Measurements from ENCODE around the gene C12orf43. TPM values are rescaled to one million over a fixed set of nuclear protein-coding genes. Genes with fewer than 3 reads are reported as not detected.

Gene C12orf43
- total and polyA plus RNA-seq, 2 of the 4 experiments (the other 2 are of a cell fraction), result 12.5 to 13.5 TPM

DNA sequence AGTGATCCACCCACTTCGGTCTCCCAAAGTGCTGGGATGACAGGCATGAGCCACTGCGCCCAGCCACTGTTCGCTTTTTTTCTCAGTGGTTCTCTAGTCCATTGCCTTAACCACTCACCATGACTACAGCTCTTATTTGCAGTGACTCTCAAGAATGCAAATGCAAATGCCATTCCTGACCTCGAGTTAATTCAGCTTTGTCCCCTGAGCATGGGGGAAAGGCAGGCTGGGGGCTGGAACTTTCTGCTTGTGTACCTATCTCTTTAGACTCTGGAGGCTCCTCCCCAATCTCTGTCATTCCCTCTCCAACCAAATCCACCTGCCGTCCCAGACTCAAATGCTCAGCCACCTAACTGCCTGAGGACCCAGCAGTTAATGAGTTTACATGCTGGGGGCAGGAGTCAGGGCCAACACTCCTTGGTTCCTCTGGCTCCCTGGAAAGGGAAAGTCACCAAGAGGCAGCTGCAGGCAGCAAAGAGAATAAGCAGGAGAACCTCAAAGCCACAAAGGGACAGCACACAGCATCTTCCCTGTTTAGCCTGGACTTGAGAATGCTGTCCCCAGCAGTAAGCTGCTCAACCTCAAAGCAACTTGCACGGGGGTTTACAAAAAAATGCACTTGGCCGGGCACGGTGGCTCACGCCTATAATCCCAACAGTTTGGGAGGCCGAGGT, 43.3 kb downstream of the C12orf43 start:
- Histone ChIP-seq H3K4me3 (ENCODE audit: insufficient read depth, low read depth, low read length) (no peak overlapping the region), H2AK9ac (replicated peaks; ENCODE audit: low read depth, low read length, poor library complexity) (no peak overlapping the region), H3K36me3 (ENCODE audit: control insufficient read depth, insufficient read depth, low read length) (no peaks in the 10 kb centered on the region), H2AK5ac (ENCODE audit: low read depth, low read length) (no peak overlapping the region), H3K79me1 (ENCODE audit: low read depth in 1 of 2, low read length in 2 of 2) (no peaks in the 10 kb centered on the region), H4K8ac (ENCODE audit: low read depth in 2 of 2, low read length in 2 of 2) (no peak overlapping the region), H3K56ac (ENCODE audit: extremely low read depth, insufficient read depth, low read length) (no peak overlapping the region), H3K27me3 (ENCODE audit: control insufficient read depth, insufficient read depth, low read length) (peaks cover 11% of the 10 kb centered on the region; the same call in 1 of the 2 replicates), H3K4me1 (ENCODE audit: control insufficient read depth, insufficient read depth, low read length) (no peaks in the 10 kb centered on the region), H4K91ac (ENCODE audit: insufficient read depth, low read depth, low read length) (no peak overlapping the region), H3K9me1 (ENCODE audit: insufficient read depth, low read length) (no peaks in the 10 kb centered on the region), H3K14ac (replicated peaks; ENCODE audit: low read depth, low read length) (no peak overlapping the region), H3K27ac (ENCODE audit: insufficient read depth, low read length) (no peak overlapping the region), H2BK15ac (ENCODE audit: low read depth, low read length) (no peak overlapping the region), H4K20me1 (ENCODE audit: insufficient read depth, low read length) (no peaks in the 10 kb centered on the region), H2BK5ac (ENCODE audit: low read depth, low read length, poor library complexity, severe bottlenecking) (no peak overlapping the region), H3K4me2 (ENCODE audit: low read depth, low read length) (no peak overlapping the region), H3K9ac (ENCODE audit: low read depth, low read length) (no peak overlapping the region), H3K23ac (ENCODE audit: low read depth, low read length) (no peak overlapping the region), H4K5ac (ENCODE audit: low read depth, low read length) (no peak overlapping the region), H2AFZ (replicated peaks; ENCODE audit: low read length, poor library complexity) (no peak overlapping the region), H3K18ac (ENCODE audit: low read depth, low read length) (no peak overlapping the region), H3K4ac (ENCODE audit: low read depth, low read length) (no peak overlapping the region), H2BK120ac (ENCODE audit: low read depth, low read length) (no peak overlapping the region), H2BK20ac (ENCODE audit: low read depth, low read length) (no peak overlapping the region), H3K9me3 (ENCODE audit: control insufficient read depth, insufficient read depth, low read length) (no peaks in the 10 kb centered on the region)
- in situ Hi-C loops (cut with MboI; ENCODE audit: low sequenced_read_pairs), result loop anchor here (5.0 kb wide), 1 partner anchor 391 kb away; the partner anchor contains the start of gene POP5
- no peak for ATAC-seq (ENCODE audit: low read depth)
- no CpG with 5 or more reads among the region's 10 CpGs for WGBS, 2 experiments (ENCODE audit: extremely low coverage in 2 of 2, insufficient read length in 1 of 2)
- ChIA-PET CTCF (interaction anchor here (0.9 to 1.6 kb wide), 3 partner anchors 227 to 390 kb away, joined by 5 to 8 read pairs (median 7); no protein-coding TSS in a partner anchor), POLR2A (ENCODE audit: unreplicated experiment) (interaction anchor here (0.6 kb wide), 1 partner anchor 33 kb away, joined by 3 read pairs; no protein-coding TSS in a partner anchor)
- dilution Hi-C loops (cut with HindIII; ENCODE audit: low sequenced_read_pairs, unreplicated experiment), result no loop called here
- DNase-seq, result no peak
- no TSS peak for BruUV-seq (replicated peaks)
- intact Hi-C loops (cut with micrococcal nuclease), result loop anchor here (5.0 kb wide), 1 partner anchor 261 kb away; the partner anchor contains the start of gene UNC119B
- TF ChIP-seq CHD1 (IDR thresholded peaks at IDR 0.05; ENCODE audit: low read depth, low read length) (no peak), ELK1 (IDR thresholded peaks at IDR 0.05; ENCODE audit: borderline replicate concordance, low read depth, low read length) (no peak), RCOR1 (IDR thresholded peaks at IDR 0.05; ENCODE audit: insufficient replicate concordance, low read length) (no peak), RAD21 (IDR thresholded peaks at IDR 0.05; ENCODE audit: low read length) (no peak), NFE2L2 (IDR thresholded peaks at IDR 0.05; ENCODE audit: low read depth, low read length) (no peak), FOS (IDR thresholded peaks at IDR 0.05; ENCODE audit: low read depth, low read length) (no peak), POLR2A (IDR thresholded peaks at IDR 0.05; ENCODE audit: low read depth, low read length) (no peak), MXI1 (IDR thresholded peaks at IDR 0.05; ENCODE audit: borderline replicate concordance, low read depth, low read length) (no peak), MAFK (IDR thresholded peaks at IDR 0.05; ENCODE audit: low read depth, low read length) (no peak), CEBPB (IDR thresholded peaks at IDR 0.05; ENCODE audit: low read depth, low read length) (no peak), MAZ (IDR thresholded peaks at IDR 0.05; ENCODE audit: borderline replicate concordance, low read depth, low read length) (no peak), CTCF (conservative IDR thresholded peaks at IDR 0.05; ENCODE audit: low read depth, low read length) (no peak), RFX5 (IDR thresholded peaks at IDR 0.05; ENCODE audit: low read depth, low read length) (no peak), BHLHE40 (IDR thresholded peaks at IDR 0.05; ENCODE audit: low read depth, low read length) (no peak)
- TF ChIP-seq, protein P1, sequence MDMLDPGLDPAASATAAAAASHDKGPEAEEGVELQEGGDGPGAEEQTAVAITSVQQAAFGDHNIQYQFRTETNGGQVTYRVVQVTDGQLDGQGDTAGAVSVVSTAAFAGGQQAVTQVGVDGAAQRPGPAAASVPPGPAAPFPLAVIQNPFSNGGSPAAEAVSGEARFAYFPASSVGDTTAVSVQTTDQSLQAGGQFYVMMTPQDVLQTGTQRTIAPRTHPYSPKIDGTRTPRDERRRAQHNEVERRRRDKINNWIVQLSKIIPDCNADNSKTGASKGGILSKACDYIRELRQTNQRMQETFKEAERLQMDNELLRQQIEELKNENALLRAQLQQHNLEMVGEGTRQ (IDR thresholded peaks at IDR 0.05; ENCODE audit: low read depth, low read length), result no peak
